ENCODE data around the gene SULT1A4.
"Not testable (repeated sequence)": the region's sequence is repeated elsewhere in the genome, so short reads cannot be mapped to it uniquely, and the experiment has no call there.

DNA sequence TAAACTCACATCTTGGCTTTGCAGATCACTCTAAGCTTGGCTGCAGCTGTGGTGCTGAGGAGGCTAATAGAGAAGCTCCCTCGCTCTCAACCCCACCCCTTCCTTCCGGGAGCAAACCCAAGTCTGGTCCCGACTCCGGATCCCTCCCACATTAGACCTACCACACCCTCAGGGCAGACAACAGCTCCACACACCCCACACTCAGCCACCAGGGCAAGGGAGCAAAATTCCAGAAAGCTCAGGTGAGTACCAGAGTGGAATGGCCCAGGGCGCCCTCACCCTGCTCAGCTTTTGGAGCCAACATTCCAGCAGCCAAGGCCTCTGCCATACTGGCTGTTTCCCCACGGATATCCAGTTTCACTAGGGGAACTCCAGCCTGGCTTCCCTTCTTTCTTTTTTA is 9.9 kb downstream of the SULT1A4 start:
- not testable (repeated sequence) for TF ChIP-seq EZH2 (IDR thresholded peaks at IDR 0.05; ENCODE audit: borderline replicate concordance, low read depth, low read length, severe bottlenecking)
- TF ChIP-seq, protein P1, sequence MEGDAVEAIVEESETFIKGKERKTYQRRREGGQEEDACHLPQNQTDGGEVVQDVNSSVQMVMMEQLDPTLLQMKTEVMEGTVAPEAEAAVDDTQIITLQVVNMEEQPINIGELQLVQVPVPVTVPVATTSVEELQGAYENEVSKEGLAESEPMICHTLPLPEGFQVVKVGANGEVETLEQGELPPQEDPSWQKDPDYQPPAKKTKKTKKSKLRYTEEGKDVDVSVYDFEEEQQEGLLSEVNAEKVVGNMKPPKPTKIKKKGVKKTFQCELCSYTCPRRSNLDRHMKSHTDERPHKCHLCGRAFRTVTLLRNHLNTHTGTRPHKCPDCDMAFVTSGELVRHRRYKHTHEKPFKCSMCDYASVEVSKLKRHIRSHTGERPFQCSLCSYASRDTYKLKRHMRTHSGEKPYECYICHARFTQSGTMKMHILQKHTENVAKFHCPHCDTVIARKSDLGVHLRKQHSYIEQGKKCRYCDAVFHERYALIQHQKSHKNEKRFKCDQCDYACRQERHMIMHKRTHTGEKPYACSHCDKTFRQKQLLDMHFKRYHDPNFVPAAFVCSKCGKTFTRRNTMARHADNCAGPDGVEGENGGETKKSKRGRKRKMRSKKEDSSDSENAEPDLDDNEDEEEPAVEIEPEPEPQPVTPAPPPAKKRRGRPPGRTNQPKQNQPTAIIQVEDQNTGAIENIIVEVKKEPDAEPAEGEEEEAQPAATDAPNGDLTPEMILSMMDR (IDR thresholded peaks at IDR 0.05; ENCODE audit: borderline replicate concordance, extremely low read depth, low read length, poor library complexity, severe bottlenecking): not testable (repeated sequence)

Data from DND-41 (cell line).